ENCODE measurements around the gene DUSP7. TPM values are rescaled to one million over a fixed set of nuclear protein-coding genes. Genes with fewer than 3 reads are reported as not detected.
"Not testable (repeated sequence)": the region's sequence is repeated elsewhere in the genome, so short reads cannot be mapped to it uniquely, and the experiment has no call there.

The DUSP7 gene
- total RNA-seq, 2 experiments from 2014 or later, result 17.1 to 20.3 TPM

DNA sequence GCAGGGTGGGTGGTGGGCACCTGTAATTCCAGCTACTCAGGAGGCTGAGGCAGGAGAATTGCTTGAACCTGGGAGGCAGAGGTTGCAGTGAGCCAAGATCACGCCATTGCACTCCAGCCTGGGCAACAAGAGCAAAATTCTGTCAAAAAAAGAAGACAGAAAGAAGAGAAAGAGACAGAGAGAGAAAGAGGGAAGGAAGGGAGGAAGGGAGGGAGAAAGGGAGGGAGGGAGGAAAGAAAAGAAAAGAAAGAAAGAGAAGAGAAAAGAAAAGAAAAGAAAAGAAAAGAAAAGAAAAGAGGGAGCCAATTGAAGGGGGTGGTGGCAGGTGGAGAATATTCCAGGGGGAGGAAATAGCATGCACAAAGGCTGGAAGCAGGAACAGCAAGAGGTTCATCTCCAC lies 13.3 kb downstream of the DUSP7 start:
- H3K27ac Mint-ChIP-seq; ATAC-seq; intact Hi-C loops (cut with DNase I, micrococcal nuclease); H3K9me3 Mint-ChIP-seq (ENCODE audit: low read depth); H3K27me3 Mint-ChIP-seq; H3K36me3 Mint-ChIP-seq (ENCODE audit: low read depth); DNase-seq; H3K4me1 Mint-ChIP-seq; POLR2A ChIA-PET; H3K4me3 Mint-ChIP-seq: not testable (repeated sequence)
- CTCF ChIA-PET, result interaction anchor here (0.6 to 0.8 kb wide), 2 partner anchors 66 to 106 kb away, joined by 3 to 4 read pairs; no protein-coding TSS in a partner anchor

DNA sequence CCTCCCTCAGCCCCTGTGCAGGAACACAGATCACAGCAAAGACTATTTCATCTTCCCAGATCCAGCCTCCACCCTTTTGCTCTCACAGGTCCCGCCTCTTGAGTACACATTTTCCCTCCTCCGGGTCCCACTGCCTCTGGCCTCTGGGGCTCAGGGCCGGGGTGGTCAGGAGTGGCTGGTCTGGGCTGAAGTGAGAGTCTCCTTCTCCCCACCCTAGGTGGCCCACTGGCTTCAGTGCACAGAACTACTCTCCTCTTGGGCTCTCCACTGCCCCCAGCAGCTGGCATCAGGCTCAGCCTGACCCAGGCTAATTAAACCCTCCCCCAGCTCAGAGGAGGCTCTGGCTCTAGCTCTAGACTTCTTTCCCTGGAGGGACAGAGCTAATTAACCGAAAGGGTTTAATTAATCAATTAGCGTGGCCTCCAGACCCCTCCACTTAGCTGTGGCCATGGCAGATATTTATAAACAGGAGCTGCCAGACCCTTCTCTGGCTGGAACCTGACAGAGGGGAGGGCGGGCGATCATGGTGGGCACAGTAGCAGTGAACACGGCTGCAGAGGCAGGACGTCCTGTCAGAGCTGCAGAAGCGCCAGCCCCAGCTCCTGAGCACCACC lies 15.1 kb downstream of the DUSP7 start:
- ChIA-PET POLR2A (no interaction called here), CTCF (interaction anchor here (0.6 to 1.4 kb wide), 5 partner anchors 12 to 371 kb away, joined by 3 to 8 read pairs (median 3); no protein-coding TSS in a partner anchor)
- no peaks in the 10 kb centered on the region for H3K36me3 Mint-ChIP-seq (ENCODE audit: low read depth)
- ATAC-seq, result no peak
- no peak for DNase-seq
- H3K27ac Mint-ChIP-seq, result no peak overlapping the region
- H3K9me3 Mint-ChIP-seq (ENCODE audit: low read depth), result no peaks in the 10 kb centered on the region
- H3K27me3 Mint-ChIP-seq, result no peaks in the 10 kb centered on the region
- no peaks in the 10 kb centered on the region for H3K4me1 Mint-ChIP-seq
- intact Hi-C loops (cut with DNase I, micrococcal nuclease), result no loop called here
- no peak overlapping the region for H3K4me3 Mint-ChIP-seq

DNA sequence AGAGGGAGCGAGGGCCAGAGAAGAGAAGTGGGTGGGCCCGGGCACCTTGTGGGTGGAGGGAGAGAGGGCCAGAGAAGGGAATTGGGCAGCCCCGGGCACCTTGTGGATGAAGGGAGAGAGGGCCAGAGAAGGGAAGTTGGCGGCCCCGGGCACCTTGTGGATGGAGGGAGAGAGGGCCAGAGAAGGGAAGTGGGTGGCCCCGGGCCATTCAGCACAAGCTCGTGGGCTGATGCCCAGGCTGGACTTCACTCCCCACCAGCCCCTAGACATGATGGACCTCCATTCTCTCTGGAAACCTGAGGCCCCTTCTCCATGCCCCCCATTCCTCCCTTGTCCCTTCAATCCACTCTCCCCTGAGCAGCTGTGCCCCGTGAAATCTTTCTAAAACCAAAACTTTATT lies 15.8 kb downstream of the DUSP7 start:
- intact Hi-C loops (cut with DNase I, micrococcal nuclease), result no loop called here
- ATAC-seq, result no peak
- H3K4me3 Mint-ChIP-seq, result no peak overlapping the region
- no peaks in the 10 kb centered on the region for H3K4me1 Mint-ChIP-seq
- no peaks in the 10 kb centered on the region for H3K27me3 Mint-ChIP-seq
- ChIA-PET CTCF (interaction anchor here (0.6 to 1.4 kb wide), 3 partner anchors 13 to 301 kb away, joined by 3 to 8 read pairs (median 4); no protein-coding TSS in a partner anchor), POLR2A (no interaction called here)
- no peak overlapping the region for H3K27ac Mint-ChIP-seq
- no peak for DNase-seq
- H3K9me3 Mint-ChIP-seq (ENCODE audit: low read depth), result no peaks in the 10 kb centered on the region
- H3K36me3 Mint-ChIP-seq (ENCODE audit: low read depth), result no peaks in the 10 kb centered on the region

DNA sequence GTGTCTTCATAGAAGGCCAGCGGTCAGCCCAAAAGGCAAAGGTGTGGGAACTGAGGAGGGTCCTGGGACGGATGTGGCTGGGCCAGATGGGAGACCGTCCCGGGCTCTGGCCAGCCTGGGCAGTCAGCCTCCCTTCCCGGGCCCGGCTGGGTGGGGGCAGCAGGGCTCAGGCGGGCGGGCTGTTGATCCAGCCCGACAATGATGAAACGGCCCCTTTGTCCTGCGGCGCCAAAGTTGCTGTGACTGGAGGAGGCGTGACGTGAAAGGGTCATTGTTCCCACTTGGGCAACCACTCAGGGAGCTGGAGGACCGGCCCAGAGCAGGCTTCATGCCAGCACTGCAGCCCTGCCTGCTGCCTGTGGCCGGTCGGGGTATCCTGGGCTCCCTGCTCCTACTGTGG lies 16.5 kb downstream of the DUSP7 start:
- DNase-seq, result no peak
- Mint-ChIP-seq H3K4me3 (no peak overlapping the region), H3K27me3 (no peaks in the 10 kb centered on the region), H3K36me3 (ENCODE audit: low read depth) (no peaks in the 10 kb centered on the region), H3K27ac (no peak overlapping the region), H3K4me1 (no peaks in the 10 kb centered on the region), H3K9me3 (ENCODE audit: low read depth) (no peaks in the 10 kb centered on the region)
- intact Hi-C loops (cut with DNase I, micrococcal nuclease), result loop anchor here in 1 of 2 experiments (10.0 kb wide), 1 partner anchor 345 kb away; no protein-coding TSS in a partner anchor
- ChIA-PET CTCF (no interaction called here), POLR2A (no interaction called here)
- no peak for ATAC-seq

DNA sequence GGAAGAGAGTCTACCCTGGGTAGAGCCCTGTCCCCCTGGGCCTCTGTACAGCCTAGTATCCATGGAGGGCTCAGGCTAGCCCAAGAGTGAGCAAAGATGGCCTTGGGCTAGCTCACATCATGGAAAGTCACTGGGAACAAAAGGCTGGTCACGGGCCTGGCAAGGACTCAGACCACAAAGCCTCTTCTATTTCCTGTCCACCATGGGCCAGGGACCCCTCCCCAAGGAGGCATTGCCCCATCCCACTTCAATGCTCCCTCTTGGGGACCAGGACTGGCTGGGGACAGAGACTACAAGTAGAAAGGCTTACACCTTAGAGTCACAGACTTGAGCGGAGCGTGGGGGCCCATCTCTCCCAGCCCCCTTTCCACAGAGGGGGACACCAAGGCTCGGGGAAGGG lies 16.9 kb downstream of the DUSP7 start:
- H3K9me3 Mint-ChIP-seq (ENCODE audit: low read depth), result no peaks in the 10 kb centered on the region
- no peak overlapping the region for H3K27ac Mint-ChIP-seq
- no peak overlapping the region for H3K4me3 Mint-ChIP-seq
- ATAC-seq, result no peak
- H3K27me3 Mint-ChIP-seq, result no peaks in the 10 kb centered on the region
- no peaks in the 10 kb centered on the region for H3K36me3 Mint-ChIP-seq (ENCODE audit: low read depth)
- ChIA-PET POLR2A (no interaction called here), CTCF (no interaction called here)
- H3K4me1 Mint-ChIP-seq, result no peaks in the 10 kb centered on the region
- intact Hi-C loops (cut with DNase I, micrococcal nuclease), result loop anchor here in 1 of 2 experiments (10.0 kb wide), 1 partner anchor 345 kb away; no protein-coding TSS in a partner anchor
- DNase-seq, result no peak

DNA sequence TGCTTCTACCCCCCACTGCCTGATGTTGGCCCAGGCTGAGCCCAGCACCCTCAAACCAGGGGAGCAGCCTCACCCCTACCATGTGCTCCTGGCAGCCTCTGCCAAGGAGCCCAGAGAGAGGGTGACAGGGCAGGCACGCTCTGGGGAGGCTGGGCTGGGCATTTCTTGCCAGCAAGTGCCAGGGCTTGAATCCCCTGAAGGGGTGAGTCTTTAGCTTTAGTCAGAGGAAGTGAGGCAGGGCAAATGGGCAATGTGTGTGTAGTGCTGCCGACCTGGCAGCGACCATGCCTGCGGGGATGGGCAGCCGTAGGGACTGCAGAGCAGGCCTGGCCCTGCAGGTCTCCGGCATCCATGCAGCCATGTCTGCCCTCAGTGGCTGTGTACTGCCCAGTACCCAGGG lies 18.1 kb downstream of the DUSP7 start:
- DNase-seq (no peak), ATAC-seq (no peak)
- no peaks in the 10 kb centered on the region for H3K36me3 Mint-ChIP-seq (ENCODE audit: low read depth)
- H3K27ac Mint-ChIP-seq, result no peak overlapping the region
- H3K27me3 Mint-ChIP-seq, result no peaks in the 10 kb centered on the region
- intact Hi-C loops (cut with DNase I, micrococcal nuclease), result loop anchor here in 1 of 2 experiments (10.0 kb wide), 1 partner anchor 347 kb away; no protein-coding TSS in a partner anchor
- CTCF ChIA-PET, result interaction anchor here (0.6 kb wide), 1 partner anchor 346 kb away, joined by 3 read pairs; no protein-coding TSS in a partner anchor
- no peaks in the 10 kb centered on the region for H3K9me3 Mint-ChIP-seq (ENCODE audit: low read depth)
- H3K4me1 Mint-ChIP-seq, result no peaks in the 10 kb centered on the region
- POLR2A ChIA-PET, result no interaction called here
- no peak overlapping the region for H3K4me3 Mint-ChIP-seq

DNA sequence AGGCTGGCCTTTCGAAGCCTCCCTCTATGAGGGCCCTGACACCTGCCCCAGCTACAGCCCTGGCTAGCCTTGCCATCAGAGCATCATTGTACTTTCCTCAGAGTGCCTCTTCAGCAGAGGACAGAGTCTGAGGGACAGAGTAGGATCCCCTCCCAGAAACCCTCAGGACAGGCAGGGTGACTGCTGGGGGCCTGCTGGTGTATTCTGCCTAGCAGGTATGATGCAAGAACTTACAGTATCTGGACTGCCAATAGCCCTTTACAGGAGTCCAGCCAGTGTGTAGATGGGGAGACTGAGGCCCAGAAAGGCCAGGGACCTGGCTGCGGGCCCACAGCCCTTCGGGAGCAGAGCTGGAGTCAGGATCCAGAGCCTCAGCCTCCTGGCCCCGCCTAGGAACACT lies 19.1 kb downstream of the DUSP7 start:
- Mint-ChIP-seq H3K4me3 (no peak overlapping the region), H3K27ac (no peak overlapping the region), H3K36me3 (ENCODE audit: low read depth) (no peaks in the 10 kb centered on the region), H3K4me1 (no peaks in the 10 kb centered on the region), H3K27me3 (no peaks in the 10 kb centered on the region), H3K9me3 (ENCODE audit: low read depth) (no peaks in the 10 kb centered on the region)
- ChIA-PET POLR2A (no interaction called here), CTCF (interaction anchor here (0.6 to 2.6 kb wide), 4 partner anchors 35 to 443 kb away, joined by 3 to 6 read pairs (median 4); no protein-coding TSS in a partner anchor)
- DNase-seq (no peak), ATAC-seq (no peak)
- intact Hi-C loops (cut with DNase I, micrococcal nuclease), result loop anchor here in 1 of 2 experiments (10.0 kb wide), 1 partner anchor 348 kb away; no protein-coding TSS in a partner anchor

DNA sequence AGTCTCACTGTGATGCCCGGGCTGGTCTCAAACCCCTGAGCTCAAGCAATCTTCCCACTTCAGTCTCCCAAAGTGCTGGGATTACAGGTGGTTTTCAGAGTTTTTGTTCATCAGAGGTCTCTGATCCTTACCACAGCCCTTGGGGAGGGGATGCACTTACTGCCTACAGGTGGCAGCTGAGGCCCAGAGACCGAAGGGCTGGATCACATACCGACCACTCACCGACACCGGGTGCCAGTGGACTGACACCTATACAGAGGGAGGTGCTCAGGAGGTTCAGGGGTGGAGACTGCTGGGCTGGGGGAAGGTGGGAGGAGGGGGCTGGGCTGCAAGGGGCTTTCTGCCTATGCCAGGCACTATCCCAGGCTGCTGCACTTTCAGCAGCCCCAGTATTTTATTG lies 19.5 kb downstream of the DUSP7 start:
- Mint-ChIP-seq H3K27me3 (no peaks in the 10 kb centered on the region), H3K36me3 (ENCODE audit: low read depth) (no peaks in the 10 kb centered on the region), H3K4me1 (no peaks in the 10 kb centered on the region), H3K27ac (no peak overlapping the region), H3K4me3 (no peak overlapping the region), H3K9me3 (ENCODE audit: low read depth) (no peaks in the 10 kb centered on the region)
- POLR2A ChIA-PET, result interaction anchor here (0.5 to 0.7 kb wide), 2 partner anchors 42 to 165 kb away, joined by 3 to 5 read pairs; no protein-coding TSS in a partner anchor
- CTCF ChIA-PET, result interaction anchor here (0.7 to 2.6 kb wide), 6 partner anchors 16 to 108 kb away, joined by 3 to 6 read pairs (median 4); no protein-coding TSS in a partner anchor
- DNase-seq (no peak), ATAC-seq (peak; percentile 64)
- intact Hi-C loops (cut with DNase I, micrococcal nuclease), result loop anchor here in 1 of 2 experiments (10.0 kb wide), 1 partner anchor 348 kb away; no protein-coding TSS in a partner anchor

DNA sequence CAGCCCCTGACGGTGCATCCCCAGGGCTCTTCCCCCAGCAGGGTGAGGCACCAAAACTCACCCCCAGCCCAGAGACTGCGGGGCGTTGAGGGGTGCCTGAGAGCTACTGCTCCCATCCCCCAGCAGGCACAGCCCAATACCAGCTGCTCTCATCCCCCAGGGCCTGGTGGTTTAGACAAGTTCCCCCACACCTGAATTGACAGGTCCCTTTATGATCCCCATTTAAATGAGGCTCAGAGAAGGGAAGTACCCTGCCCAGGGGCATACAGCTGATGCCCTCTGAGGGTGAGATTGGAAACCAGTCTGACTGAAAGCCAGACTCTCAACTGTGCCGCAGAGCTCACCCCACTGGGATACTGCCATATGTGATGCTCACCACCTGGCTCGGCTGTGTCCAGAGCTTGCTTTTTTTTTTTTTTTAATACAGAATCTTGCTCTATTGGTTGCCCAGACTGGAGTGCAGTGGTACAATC lies 20.1 kb downstream of the DUSP7 start:
- ChIA-PET CTCF (interaction anchor here (0.5 to 2.6 kb wide), 5 partner anchors 17 to 181 kb away, joined by 3 to 6 read pairs (median 4); no protein-coding TSS in a partner anchor), POLR2A (interaction anchor here (0.5 to 0.7 kb wide), 2 partner anchors 42 to 166 kb away, joined by 3 to 5 read pairs; no protein-coding TSS in a partner anchor)
- DNase-seq (no peak), ATAC-seq (peak; percentile 33)
- Mint-ChIP-seq H3K36me3 (ENCODE audit: low read depth) (no peaks in the 10 kb centered on the region), H3K27me3 (no peaks in the 10 kb centered on the region), H3K4me3 (no peak overlapping the region), H3K9me3 (ENCODE audit: low read depth) (no peaks in the 10 kb centered on the region), H3K4me1 (no peaks in the 10 kb centered on the region), H3K27ac (no peak overlapping the region)
- intact Hi-C loops (cut with DNase I, micrococcal nuclease), result loop anchor here in 1 of 2 experiments (10.0 kb wide), 1 partner anchor 349 kb away; no protein-coding TSS in a partner anchor

DNA sequence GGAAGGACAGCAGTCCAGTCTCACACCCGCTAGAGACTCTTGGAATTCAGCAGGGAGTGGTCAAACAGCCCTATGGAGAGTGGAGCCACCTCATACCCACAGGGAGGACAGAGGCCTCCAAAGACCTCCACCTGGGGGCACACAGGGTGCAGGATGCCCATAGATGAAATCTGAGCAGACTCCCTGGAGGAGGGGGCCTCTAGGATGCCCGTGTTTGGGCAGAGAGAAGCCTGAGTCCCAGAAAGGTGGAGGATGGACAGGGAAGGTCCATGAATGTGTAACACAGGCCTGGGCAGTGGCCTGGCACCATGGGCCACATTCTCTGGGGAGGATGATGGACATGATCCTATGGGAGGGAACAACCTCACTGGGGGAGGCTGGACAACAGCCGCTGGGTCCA lies 21.7 kb downstream of the DUSP7 start:
- Mint-ChIP-seq H3K36me3 (ENCODE audit: low read depth) (no peaks in the 10 kb centered on the region), H3K4me3 (no peak overlapping the region), H3K4me1 (no peaks in the 10 kb centered on the region), H3K27ac (no peak overlapping the region), H3K9me3 (ENCODE audit: low read depth) (no peaks in the 10 kb centered on the region), H3K27me3 (no peaks in the 10 kb centered on the region)
- POLR2A ChIA-PET, result no interaction called here
- ATAC-seq (no peak), DNase-seq (no peak)
- intact Hi-C loops (cut with DNase I, micrococcal nuclease), result loop anchor here in 1 of 2 experiments (10.0 kb wide), 1 partner anchor 350 kb away; no protein-coding TSS in a partner anchor
- CTCF ChIA-PET, result no interaction called here

DNA sequence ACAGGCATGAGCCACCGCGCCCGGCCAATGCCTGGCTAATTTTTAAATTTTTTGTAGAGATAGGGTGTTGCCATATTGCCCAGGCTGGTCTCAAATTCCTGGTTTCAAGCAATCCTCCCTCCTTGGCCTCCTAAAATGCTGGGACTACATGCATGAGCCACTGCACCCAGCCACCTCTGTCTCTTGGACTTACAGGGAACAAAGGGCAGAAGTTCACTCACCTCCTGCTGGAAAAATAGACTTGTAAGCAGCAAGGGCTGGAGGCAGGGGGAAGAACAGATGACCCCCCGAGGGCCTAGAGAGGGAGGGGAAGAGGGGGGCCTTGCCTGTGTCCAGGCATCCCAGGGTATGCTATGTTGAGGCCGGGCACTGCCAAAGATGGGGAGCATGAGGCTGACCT lies 22.2 kb downstream of the DUSP7 start:
- no peak for ATAC-seq
- no peak for DNase-seq

More for the DNA sequence above, 22.2 kb downstream of the DUSP7 start:
- H3K9me3 Mint-ChIP-seq (ENCODE audit: low read depth), result no peaks in the 10 kb centered on the region
- no peaks in the 10 kb centered on the region for H3K36me3 Mint-ChIP-seq (ENCODE audit: low read depth)
- intact Hi-C loops (cut with DNase I, micrococcal nuclease), result loop anchor here in 1 of 2 experiments (10.0 kb wide), 1 partner anchor 351 kb away; no protein-coding TSS in a partner anchor
- no peak overlapping the region for H3K27ac Mint-ChIP-seq
- H3K4me1 Mint-ChIP-seq, result no peaks in the 10 kb centered on the region
- no peak overlapping the region for H3K4me3 Mint-ChIP-seq
- POLR2A ChIA-PET, result no interaction called here
- H3K27me3 Mint-ChIP-seq, result no peaks in the 10 kb centered on the region
- CTCF ChIA-PET, result no interaction called here

Data from activated CD4-positive, alpha-beta T cell treated with anti-CD3 and anti-CD28 coated beads for 36 hours (primary cell).